GM19023 (cell line): ENCODE results near the gene MYH3.
"Not testable (repeated sequence)": the region's sequence is repeated elsewhere in the genome, so short reads cannot be mapped to it uniquely, and the experiment has no call there.

Experiments
- ATAC-seq: cut with Tn5 transposase; IDR thresholded peaks from one replicate; pipeline ENCODE4 v1.9.1; 2021; ENCODE audit warnings: mild to moderate bottlenecking, moderate library complexity; ENCODE audit not compliant: unreplicated experiment

Gene MYH3

GRCh38 chr17:10657148-10657547 is at the start of gene MYH3:
MYH3 (minus strand) TSS chr17:10657309; CDS start chr17:10655064, 2,245 bp downstream.
- ATAC-seq: no peak

- no peak for ATAC-seq
Measured at GRCh38 chr17:10705727-10706126, 48.6 kb upstream of the MYH3 start.

DNA sequence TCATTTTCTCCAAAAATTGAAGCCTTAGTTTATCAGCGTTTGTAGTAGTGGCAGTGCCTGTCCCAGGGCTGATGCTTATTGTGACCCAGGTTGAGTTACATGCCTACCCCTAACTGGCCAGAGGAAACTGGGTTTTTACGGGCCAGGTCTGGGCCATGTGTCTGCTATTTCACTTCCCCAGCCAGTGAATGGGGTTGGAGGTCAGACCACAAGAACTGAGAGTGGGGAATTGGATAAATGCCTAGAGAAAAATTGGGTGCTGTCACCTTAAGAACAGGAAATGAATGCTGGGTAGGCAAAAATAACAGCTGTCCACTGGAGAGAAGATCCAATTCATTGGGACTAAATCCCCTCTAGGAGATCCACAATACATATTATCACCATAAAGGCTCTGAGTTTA is 45.5 kb upstream of the MYH3 start:
- no peak for ATAC-seq

- ATAC-seq: no peak
Measured at GRCh38 chr17:10699856-10700255, 42.7 kb upstream of the MYH3 start.

DNA sequence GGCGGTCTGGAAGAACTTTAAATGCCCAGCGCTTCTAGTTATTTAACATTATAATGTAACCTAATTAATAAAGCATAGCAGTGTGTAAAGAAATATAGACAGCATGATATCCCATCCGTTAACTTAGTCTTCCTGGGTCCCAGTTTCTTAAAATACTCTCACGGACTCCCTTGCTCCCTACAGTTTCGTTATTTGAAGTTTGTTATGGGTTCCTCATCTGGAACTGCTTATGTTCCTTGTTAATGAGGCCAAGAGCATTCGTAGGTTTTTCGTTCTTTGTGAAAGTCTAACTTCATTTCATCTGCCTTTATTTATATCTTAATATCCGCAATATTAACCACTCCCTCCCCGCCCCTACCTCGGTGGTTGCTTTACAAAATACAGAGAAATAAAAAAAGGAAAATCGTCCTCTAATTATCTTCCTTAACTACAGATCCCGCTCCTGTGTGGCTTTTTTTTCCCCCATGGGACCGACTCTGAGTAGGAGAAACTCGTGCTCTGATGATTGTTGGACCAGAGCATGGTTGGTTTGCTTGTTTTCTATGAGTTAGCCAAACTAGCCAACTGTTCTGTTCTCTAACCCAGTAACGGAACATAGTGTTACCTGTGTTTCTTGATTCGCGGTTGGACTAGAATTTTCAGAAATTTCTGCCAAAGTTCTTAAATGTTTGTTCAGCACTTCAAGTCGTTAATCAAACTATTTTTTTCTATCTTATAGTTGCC is 41.1 kb upstream of the MYH3 start:
- no peak for ATAC-seq

- ATAC-seq: peak; percentile 96
Measured at GRCh38 chr17:10697092-10698081, 40.3 kb upstream of the MYH3 start, which contains the start of the genes ADPRM and SCO1. ADPRM (plus strand) TSS chr17:10697594; CDS start chr17:10704927, 7,333 bp downstream. SCO1 (minus strand) TSS chr17:10697533; CDS start chr17:10697507, 26 bp downstream.

GRCh38 chr17:10695875-10696407 is 38.8 kb upstream of the MYH3 start:
- not testable (repeated sequence) for ATAC-seq

DNA sequence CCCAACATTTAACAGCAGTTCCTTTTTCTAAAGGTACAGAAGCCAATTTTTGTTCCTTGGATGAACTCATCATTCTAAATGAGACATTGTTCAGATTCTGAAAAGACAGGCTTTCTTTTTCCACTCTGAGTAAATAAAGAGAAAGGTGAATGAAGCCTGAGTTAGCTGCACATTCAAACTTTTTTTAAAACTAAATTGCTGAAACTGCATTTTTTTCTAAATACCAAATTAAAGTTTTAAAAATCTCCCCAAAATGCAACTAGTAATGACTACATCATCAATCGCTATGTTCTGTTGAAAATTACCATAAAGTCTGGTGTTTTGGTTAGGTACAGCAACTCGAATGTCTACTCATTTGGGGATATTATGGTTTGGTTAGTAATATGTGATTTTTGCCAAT is 30.4 kb upstream of the MYH3 start:
- no peak for ATAC-seq

DNA sequence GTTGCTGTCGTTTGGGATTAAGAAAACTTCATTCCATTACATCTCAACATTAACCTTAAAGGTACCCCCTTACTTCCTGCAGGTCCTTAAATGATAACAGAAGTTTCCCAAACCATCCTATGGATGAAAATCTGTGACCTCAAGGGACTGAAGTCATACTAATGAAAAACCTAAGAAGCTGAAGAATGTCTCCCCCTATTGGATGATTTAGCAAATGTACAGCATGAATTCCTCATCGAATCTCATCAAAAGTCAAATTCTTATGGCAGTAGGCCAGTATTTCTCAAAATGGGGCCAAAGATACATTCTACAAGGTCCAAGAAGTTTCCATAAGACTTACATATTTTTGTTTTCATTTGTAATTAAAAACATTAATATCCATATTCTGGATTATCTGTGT is 26.7 kb upstream of the MYH3 start:
- ATAC-seq: no peak

GRCh38 chr17:10681866-10682446 is 24.8 kb upstream of the MYH3 start:
- no peak for ATAC-seq

GRCh38 chr17:10674704-10675103 is 17.6 kb upstream of the MYH3 start:
- ATAC-seq: no peak

- ATAC-seq: no peak
Measured at GRCh38 chr17:10673312-10673711, 16.2 kb upstream of the MYH3 start.

DNA sequence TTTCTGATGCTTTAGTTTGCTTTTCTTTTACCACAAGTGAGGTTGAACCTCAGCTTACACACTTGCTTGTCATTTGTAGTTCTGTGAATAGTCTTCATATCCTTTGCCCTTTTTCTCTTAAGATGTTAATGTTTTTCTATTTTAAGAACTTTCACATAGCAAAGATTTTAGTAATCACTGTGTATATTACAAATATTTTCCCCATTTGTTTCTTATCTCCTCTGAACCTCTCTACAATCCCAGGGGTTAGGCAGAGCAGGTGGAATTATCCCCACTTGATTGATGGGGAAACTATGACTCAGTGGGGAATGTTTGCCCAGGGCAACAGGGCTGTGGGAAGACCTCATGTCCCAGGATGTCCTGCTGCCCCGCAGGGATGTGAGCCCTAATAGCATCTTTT is 11.7 kb upstream of the MYH3 start:
- no peak for ATAC-seq

DNA sequence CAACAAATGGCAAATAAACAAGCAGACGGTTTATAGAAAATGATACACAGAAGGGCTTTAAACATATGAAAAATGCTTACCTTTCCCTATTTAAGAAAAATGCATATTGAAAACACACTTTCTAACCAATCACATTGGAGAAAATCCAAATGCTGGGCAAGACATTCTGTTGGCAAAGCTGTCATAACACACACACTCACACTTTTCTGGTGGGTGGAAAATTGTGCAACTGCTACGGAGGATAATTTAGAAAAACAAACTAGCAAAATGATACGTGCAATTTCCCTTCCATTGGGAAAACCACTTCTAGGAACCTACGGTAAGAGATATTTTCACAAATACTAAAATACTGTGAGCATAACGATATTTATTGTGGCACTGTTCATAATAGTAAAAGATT is 9.8 kb upstream of the MYH3 start:
- ATAC-seq: no peak

- no peak for ATAC-seq
Measured at GRCh38 chr17:10664571-10664970, 7.5 kb upstream of the MYH3 start.

DNA sequence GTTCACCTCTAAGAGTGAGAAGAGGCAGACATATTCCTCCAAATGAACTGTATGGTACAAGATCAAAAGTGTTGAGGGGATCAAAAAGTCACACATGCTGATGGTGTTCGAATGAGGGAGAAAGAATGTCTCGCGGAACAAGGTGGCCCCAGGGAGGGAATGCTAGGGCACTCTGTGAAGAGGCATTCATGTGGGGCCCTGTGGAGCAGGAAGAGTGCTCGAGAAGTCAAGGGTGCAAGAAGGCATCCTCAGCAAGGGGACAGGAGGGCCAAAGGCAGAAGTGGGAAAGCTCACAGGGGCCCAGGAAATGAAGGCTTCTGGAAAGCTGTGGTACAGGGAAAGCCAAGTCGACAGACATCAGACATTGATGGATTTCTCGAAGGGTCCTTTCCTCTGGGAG is 6.1 kb upstream of the MYH3 start:
- ATAC-seq: no peak

DNA sequence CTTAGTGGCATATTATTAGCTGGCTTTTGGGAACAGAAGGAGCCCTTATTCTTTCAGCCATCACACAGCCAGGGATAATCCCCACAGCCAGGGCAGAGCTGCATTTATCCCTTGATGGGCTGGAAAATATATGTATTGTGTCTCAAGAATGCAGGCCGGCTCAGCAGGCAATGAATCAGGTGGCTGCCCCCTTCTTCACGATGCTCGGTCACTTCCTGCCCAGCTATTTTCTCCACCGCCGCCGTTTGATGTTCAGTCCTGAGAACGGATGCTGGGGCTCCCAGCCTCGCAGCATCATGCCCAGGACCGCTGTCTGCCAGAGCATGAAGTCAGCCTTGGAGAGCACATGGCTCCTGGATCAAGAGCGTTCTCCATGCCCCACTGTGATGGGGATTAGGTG is 4.3 kb upstream of the MYH3 start:
- no peak for ATAC-seq

DNA sequence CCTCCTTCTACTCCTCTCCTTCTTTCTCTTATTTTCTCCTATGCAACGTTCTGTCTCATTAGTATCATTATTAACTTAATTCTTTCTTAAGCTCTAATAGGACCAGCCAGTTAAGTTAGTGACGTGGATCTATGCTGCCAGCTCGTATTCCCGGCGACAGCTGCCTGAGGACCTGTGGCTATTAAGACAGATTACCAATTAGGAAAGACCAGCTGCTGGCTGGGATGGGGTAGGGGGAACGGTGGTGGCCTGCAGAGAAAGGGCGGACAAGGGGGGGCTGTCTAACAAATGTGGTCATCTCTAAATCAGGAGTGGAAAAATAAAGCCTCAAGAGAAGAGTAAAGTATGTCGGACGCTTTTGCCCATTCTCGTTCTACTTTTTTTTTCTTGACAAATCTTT is 770 bp upstream of the MYH3 start:
- no peak for ATAC-seq

DNA sequence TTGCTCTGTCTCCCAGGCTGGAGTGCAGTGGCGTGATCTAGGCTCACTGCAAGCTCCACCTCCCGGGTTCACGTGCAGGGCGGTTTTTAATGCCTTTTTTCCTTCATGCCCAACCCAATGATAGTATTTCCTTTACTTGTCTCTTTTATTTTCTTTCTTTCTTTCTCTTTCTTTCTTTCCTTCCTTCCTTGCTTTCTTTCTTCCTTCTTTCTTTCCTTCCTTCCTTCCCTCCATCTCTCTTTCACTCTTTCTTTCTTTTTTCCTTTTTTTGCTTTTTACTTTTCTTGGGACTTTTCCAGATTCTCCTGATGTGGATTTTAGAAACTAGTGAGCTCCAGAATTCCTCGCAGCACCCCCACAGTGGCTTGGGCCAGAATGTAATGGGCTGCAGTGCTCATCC is 3.1 kb downstream of the MYH3 start:
- no peak for ATAC-seq

DNA sequence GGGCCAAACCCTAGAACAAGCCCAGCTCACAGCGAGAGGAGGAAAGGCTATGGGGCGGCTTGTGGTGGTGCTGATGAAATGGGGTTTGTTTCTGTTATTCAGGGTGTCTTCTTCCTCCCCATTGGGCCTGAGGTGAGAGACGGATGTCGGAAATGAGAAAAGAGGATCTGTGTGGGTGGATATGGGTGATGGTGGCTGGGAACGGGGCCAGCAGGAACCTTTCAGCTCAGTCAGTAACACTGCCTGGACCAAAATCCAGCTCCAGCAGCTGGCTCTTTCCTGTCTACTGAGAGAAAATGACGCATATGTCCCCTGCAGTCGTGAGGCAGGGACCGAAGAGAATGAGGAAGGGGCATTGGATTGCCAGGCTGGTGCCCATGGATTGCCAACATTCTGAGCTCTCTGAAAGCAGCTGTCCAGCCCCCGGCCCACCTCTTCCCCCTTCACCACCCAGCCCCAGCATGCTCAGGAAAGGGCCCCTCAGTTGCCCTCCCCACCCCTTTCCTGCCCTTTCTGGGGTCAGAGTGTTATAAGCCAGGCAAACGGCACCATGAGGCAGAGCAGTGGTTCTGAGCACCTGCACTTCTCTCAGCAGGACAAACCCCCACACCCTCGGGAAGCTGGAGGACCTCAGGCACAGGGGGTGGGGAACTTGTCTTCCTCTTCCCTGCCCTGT is 4.0 kb downstream of the MYH3 start:
- no peak for ATAC-seq

DNA sequence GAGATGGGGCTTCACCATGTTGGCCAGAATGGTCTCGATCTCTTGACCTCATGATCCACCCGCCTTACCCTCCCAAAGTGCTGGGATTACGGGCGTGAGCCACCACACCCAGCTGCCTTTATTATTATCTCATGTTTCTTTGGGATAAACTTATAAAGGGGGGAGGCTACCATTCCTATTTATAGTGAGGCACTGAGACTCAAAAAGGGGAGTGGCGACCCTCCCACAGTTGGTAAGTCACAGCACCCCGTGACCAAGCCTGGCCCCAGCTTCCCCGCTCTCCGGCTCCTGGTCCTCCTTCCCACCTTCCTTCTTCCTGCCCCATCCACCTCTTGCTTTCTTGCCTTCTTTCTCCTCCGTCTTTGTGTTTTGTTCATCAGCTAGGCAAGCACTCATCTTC is 5.2 kb downstream of the MYH3 start:
- ATAC-seq: no peak
